ENCODE data around the gene E2F4. TPM values are rescaled to one million over a fixed set of nuclear protein-coding genes. Genes with fewer than 3 reads are reported as not detected.

E2F4 gene
- total and polyA plus RNA-seq, 3 donors from 2014 or later = 72.5 to 126 (median 110) TPM

DNA sequence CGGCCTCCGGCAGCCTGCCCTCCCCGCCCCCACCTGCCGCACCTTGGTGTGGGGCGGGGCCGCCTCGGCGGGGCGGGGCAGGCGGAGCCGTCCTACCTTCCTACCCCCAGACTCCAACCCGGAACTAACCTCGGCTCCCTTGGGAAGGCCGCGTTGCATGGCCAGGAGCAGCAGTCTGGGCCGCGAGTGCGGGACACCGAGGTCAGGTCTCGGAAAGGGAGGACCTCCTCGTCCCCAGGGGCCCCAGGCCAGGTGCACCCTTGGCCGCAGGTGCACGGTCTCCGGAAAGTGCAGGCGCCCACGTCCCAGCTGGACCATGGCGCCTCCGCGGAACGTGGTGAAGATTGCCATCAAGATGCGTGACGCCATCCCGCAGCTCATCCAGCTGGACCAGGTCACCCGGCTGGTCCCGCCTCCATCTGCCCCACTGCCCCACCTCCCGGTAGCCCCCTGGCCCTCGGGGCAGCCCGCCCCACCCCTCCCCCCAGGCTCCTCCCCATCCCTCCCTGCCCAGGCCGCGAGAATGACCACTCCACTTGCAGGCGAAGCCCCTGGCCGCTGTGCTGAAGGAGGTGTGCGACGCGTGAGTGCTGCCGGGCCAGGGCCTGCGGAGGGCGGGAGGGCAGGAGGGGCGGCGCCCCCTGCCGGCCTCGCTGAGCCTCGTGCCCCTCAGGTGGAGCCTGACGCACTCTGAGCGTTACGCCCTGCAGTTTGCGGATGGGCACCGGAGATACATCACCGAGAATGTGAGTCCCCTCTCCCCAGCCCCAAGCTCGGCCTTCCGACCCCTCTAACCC is 7.3 kb downstream of the E2F4 start, which contains the start of gene ELMO3:
Gene ELMO3, plus strand, starts transcription at position 121 of the 797 bp plus-strand sequence. Its CDS starts 196 bp downstream, at position 317.
- H3K27ac ChIP-seq = no peak within 1 kb of the TSS
- no peaks in the 10 kb centered on the region for H3K9me3 ChIP-seq
- DNase-seq = peak; percentile 49
- peak within 1 kb of the TSS; percentile 41 to 48 for H3K4me3 ChIP-seq
- peaks cover 17% of the 10 kb centered on the region for H3K4me1 ChIP-seq
- intact Hi-C loops (cut with DNase I; ENCODE audit: low total_unique reads) = no loop called here
- TF ChIP-seq POLR2A (IDR thresholded peaks at IDR 0.05) = no peak
- TF ChIP-seq, protein P1, sequence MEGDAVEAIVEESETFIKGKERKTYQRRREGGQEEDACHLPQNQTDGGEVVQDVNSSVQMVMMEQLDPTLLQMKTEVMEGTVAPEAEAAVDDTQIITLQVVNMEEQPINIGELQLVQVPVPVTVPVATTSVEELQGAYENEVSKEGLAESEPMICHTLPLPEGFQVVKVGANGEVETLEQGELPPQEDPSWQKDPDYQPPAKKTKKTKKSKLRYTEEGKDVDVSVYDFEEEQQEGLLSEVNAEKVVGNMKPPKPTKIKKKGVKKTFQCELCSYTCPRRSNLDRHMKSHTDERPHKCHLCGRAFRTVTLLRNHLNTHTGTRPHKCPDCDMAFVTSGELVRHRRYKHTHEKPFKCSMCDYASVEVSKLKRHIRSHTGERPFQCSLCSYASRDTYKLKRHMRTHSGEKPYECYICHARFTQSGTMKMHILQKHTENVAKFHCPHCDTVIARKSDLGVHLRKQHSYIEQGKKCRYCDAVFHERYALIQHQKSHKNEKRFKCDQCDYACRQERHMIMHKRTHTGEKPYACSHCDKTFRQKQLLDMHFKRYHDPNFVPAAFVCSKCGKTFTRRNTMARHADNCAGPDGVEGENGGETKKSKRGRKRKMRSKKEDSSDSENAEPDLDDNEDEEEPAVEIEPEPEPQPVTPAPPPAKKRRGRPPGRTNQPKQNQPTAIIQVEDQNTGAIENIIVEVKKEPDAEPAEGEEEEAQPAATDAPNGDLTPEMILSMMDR (IDR thresholded peaks at IDR 0.05) = peak in 1 of 3 experiments; percentile 26
- H3K27me3 ChIP-seq = no peaks in the 10 kb centered on the region
- WGBS, 2 donors = 33 to 34% methylated on average over 22 to 61 of the region's 61 CpGs
- H3K36me3 ChIP-seq (ENCODE audit: low read depth, missing control alignments) = no peaks in the 10 kb centered on the region

DNA sequence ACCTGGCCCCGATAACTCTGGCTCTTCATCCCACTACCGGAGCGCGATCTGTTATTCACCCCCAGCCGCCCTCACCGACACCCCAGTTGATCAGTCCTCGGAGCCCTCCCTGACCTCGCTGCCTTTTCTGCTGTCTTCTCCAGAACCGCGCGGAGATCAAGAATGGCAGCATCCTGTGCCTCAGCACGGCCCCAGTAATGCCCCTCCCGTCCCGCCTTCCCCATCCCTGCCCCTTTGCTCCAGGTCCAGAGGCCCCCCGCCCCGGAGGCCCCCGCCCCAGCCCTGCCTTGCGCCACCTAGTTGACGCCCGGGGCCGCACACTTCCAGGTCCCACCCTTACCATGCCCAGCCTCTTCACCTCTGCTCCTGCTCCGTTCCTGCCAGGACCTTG is 7.8 kb downstream of the E2F4 start:
- 44 to 46% methylated on average over 10 to 21 of the region's 22 CpGs for WGBS, 2 donors
- Histone ChIP-seq H3K4me1 (peaks cover 17% of the 10 kb centered on the region), H3K27me3 (no peaks in the 10 kb centered on the region), H3K36me3 (ENCODE audit: low read depth, missing control alignments) (no peaks in the 10 kb centered on the region), H3K4me3 (peak overlapping the region; percentile 41 to 48), H3K9me3 (no peaks in the 10 kb centered on the region), H3K27ac (no peak overlapping the region)
- intact Hi-C loops (cut with DNase I; ENCODE audit: low total_unique reads) = no loop called here
- TF ChIP-seq, protein P1 (IDR thresholded peaks at IDR 0.05) = no peak
- no peak for TF ChIP-seq POLR2A (IDR thresholded peaks at IDR 0.05)
- DNase-seq = peak; percentile 36

DNA sequence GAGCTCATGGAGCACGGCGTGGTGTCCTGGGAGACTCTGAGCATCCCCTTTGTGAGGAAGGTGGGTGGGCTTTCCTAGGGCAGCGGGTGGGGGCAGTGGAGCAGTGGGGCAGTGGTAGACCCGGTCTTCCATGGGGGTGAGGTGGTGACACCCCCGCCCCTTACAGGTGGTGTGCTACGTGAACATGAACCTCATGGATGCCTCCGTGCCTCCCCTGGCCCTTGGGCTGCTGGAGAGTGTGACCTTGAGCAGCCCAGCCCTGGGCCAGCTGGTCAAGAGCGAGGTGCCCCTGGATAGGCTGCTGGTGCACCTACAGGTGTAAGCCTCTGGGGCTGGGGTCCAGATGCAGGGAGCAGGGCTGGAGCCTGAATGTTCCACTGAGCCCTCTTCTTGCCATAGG is 8.5 kb downstream of the E2F4 start:
- TF ChIP-seq POLR2A (IDR thresholded peaks at IDR 0.05) = no peak
- TF ChIP-seq, protein P1 (IDR thresholded peaks at IDR 0.05) = no peak
- 85% methylated on average over 6 of the region's 8 CpGs; no CpG with 5 or more reads in 1 of the 2 donors for WGBS, 2 donors
- intact Hi-C loops (cut with DNase I; ENCODE audit: low total_unique reads) = no loop called here
- Histone ChIP-seq H3K27ac (no peak overlapping the region), H3K36me3 (ENCODE audit: low read depth, missing control alignments) (no peaks in the 10 kb centered on the region), H3K9me3 (no peaks in the 10 kb centered on the region), H3K4me3 (no peak overlapping the region), H3K27me3 (no peaks in the 10 kb centered on the region), H3K4me1 (peaks cover 17% of the 10 kb centered on the region)
- no peak for DNase-seq

DNA sequence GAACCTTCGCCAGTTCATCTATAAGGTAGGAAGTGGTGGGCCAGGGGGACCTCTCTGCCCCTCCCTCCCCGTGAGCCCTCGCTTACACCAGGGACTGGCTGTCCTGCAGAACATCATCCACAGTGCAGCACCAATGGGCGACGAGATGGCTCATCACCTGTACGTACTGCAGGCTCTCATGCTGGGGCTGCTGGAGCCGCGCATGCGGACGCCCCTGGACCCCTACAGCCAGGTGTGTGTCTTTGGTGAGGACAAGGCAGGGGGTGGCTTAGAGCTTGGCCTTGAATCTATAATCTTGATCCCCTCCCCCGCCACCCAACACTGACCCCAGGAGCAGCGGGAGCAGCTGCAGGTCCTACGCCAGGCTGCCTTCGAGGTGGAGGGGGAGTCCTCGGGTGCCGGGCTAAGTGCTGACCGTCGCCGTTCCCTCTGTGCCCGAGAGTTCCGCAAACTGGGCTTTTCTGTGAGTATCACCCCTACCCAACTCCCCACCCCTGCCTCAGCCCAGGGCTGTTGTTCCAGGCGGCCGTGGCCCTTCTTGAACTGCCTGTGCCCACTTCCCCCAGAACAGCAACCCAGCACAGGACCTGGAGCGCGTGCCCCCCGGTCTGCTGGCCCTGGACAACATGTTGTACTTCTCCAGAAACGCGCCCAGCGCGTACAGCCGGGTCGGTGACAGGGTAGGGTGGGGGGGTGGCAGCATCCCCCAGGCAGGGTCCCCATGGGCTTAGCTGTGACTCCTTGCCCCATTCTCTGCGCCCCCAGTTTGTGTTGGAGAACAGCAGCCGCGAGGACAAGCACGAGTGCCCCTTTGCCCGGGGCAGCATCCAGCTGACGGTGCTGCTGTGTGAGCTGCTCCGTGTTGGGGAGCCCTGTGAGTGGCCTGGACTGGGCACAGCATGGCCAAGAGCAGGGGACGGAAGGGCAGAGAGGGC is 9.7 kb downstream of the E2F4 start:
- H3K4me3 ChIP-seq = no peak overlapping the region
- peaks cover 17% of the 10 kb centered on the region for H3K4me1 ChIP-seq
- no peaks in the 10 kb centered on the region for H3K27me3 ChIP-seq
- H3K36me3 ChIP-seq (ENCODE audit: low read depth, missing control alignments) = no peaks in the 10 kb centered on the region
- H3K27ac ChIP-seq = no peak overlapping the region
- 94 to 96% methylated on average over 18 to 40 of the region's 40 CpGs for WGBS, 2 donors
- no peaks in the 10 kb centered on the region for H3K9me3 ChIP-seq
- no peak for DNase-seq
- intact Hi-C loops (cut with DNase I; ENCODE audit: low total_unique reads) = no loop called here
- no peak for TF ChIP-seq POLR2A (IDR thresholded peaks at IDR 0.05)
- TF ChIP-seq, protein P1 (IDR thresholded peaks at IDR 0.05) = no peak

Data from testis (tissue), 3 donors.